Vagina (tissue), 2 donors: Measurements from ENCODE around the gene RIC8B. TPM values are rescaled to one million over a fixed set of nuclear protein-coding genes. Genes with fewer than 3 reads are reported as not detected.

Experiments
- DNase-seq, 2 donors: peaks; one replicate each; pipeline ENCODE4 v3.0.0-alpha.2; 2017; ENCODE audit errors: extremely low spot score in 2 of 2
- H3K27ac ChIP-seq: fragments of 200-600 bp; sonication (generic); one replicate; pipeline ENCODE4 v1.5.1; 2019
- H3K27me3 ChIP-seq: fragments of 200-600 bp; sonication (generic); one replicate; pipeline ENCODE4 v1.5.1; 2019
- H3K36me3 ChIP-seq, 2 donors: fragments of 200-600 bp; sonication (generic); one replicate each; pipeline ENCODE4 v1.5.1; 2017 to 2019
- H3K4me1 ChIP-seq: fragments of 200-600 bp; sonication (generic); one replicate; pipeline ENCODE4 v1.5.1; 2019
- H3K4me3 ChIP-seq, 2 donors: fragments of 200-600 bp; sonication (generic); 1 replicate in 1 of 2; 2 replicates in 1 of 2; pipeline ENCODE4 v1.5.1; 2016 to 2019
- H3K9me3 ChIP-seq: fragments of 200-600 bp; sonication (generic); one replicate; pipeline ENCODE4 v1.5.1; 2019
- CTCF ChIP-seq, 3 experiments: fragments of 450-650 bp in 2 of 3; fragments of 200-600 bp in 1 of 3; sonication (generic) in 1 of 3; IDR thresholded peaks; one replicate each; pipeline ENCODE4 v1.5.1; 2017 to 2019; ENCODE audit warnings: antibody characterized with exemption in 3 of 3, mild to moderate bottlenecking in 2 of 3, moderate library complexity in 2 of 3
- POLR2A ChIP-seq, 2 donors: fragments of 450-650 bp; IDR thresholded peaks; one replicate each; pipeline ENCODE4 v1.6.1; 2017; ENCODE audit warnings: antibody characterized with exemption in 2 of 2, mild to moderate bottlenecking in 2 of 2, moderate library complexity in 2 of 2
- POLR2AphosphoS5 ChIP-seq, 2 donors: sonication (generic); formaldehyde crosslinking; IDR thresholded peaks; one replicate each; pipeline ENCODE4 v1.9.0; 2017; ENCODE audit warnings: antibody characterized with exemption in 2 of 2, mild to moderate bottlenecking in 2 of 2, low read depth in 1 of 2; ENCODE audit not compliant: insufficient read depth in 1 of 2
- intact Hi-C: fragments of 100-400 bp; cut with DNase I; formaldehyde crosslinking; loops from one replicate; pipeline ENCODE4 v1.15.1; 2023
- total RNA-seq: library from RNA; depleted of rRNA; stranded (reverse); fragments of >200 nt; gene quantifications from one replicate; pipeline ENCODE4 v1.2.3, GENCODE V29; 2016

Gene RIC8B
- total RNA-seq, 1 donor from 2014 or later = 11.8 TPM

GRCh38 chr12:106782619-106783018 lies 8.1 kb downstream of the RIC8B start:
- Histone ChIP-seq H3K36me3 (peaks cover 0 to 10% of the 10 kb centered on the region in 2 donors), H3K27me3 (no peaks in the 10 kb centered on the region), H3K4me3 (no peak overlapping the region), H3K4me1 (no peaks in the 10 kb centered on the region), H3K27ac (no peak overlapping the region), H3K9me3 (no peaks in the 10 kb centered on the region)
- DNase-seq = no peak
- TF ChIP-seq POLR2AphosphoS5 (IDR thresholded peaks at IDR 0.05; ENCODE audit: insufficient read depth in 1 of 2, low read depth in 1 of 2) (no peak), POLR2A (IDR thresholded peaks at IDR 0.05) (no peak), CTCF (IDR thresholded peaks at IDR 0.05) (no peak)
- intact Hi-C loops = no loop called here

GRCh38 chr12:106783515-106783914 lies 9.0 kb downstream of the RIC8B start:
- Histone ChIP-seq H3K4me1 (no peaks in the 10 kb centered on the region), H3K27me3 (no peaks in the 10 kb centered on the region), H3K27ac (no peak overlapping the region), H3K36me3 (peaks cover 0 to 10% of the 10 kb centered on the region in 2 donors), H3K9me3 (no peaks in the 10 kb centered on the region), H3K4me3 (no peak overlapping the region)
- intact Hi-C loops = no loop called here
- no peak for TF ChIP-seq CTCF (IDR thresholded peaks at IDR 0.05)
- TF ChIP-seq POLR2AphosphoS5 (IDR thresholded peaks at IDR 0.05; ENCODE audit: insufficient read depth in 1 of 2, low read depth in 1 of 2) = no peak
- no peak for TF ChIP-seq POLR2A (IDR thresholded peaks at IDR 0.05)
- no peak for DNase-seq

- H3K4me1 ChIP-seq = no peaks in the 10 kb centered on the region
- H3K27me3 ChIP-seq = no peaks in the 10 kb centered on the region
- no peak overlapping the region for H3K4me3 ChIP-seq
- no peak overlapping the region for H3K27ac ChIP-seq
- H3K36me3 ChIP-seq = peaks cover 0 to 4% of the 10 kb centered on the region in 2 donors
- intact Hi-C loops = no loop called here
- TF ChIP-seq CTCF (IDR thresholded peaks at IDR 0.05) (no peak), POLR2AphosphoS5 (IDR thresholded peaks at IDR 0.05; ENCODE audit: insufficient read depth in 1 of 2, low read depth in 1 of 2) (no peak), POLR2A (IDR thresholded peaks at IDR 0.05) (no peak)
- no peak for DNase-seq
- H3K9me3 ChIP-seq = no peaks in the 10 kb centered on the region
These were observed 15.5 kb downstream of the RIC8B start for GRCh38 chr12:106790020-106790419.

GRCh38 chr12:106791531-106791930 lies 17.0 kb downstream of the RIC8B start:
- no peaks in the 10 kb centered on the region for H3K36me3 ChIP-seq
- no peak overlapping the region for H3K4me3 ChIP-seq
- H3K4me1 ChIP-seq = no peaks in the 10 kb centered on the region
- no peak overlapping the region for H3K27ac ChIP-seq
- DNase-seq = no peak
- intact Hi-C loops = no loop called here
- no peaks in the 10 kb centered on the region for H3K27me3 ChIP-seq
- no peaks in the 10 kb centered on the region for H3K9me3 ChIP-seq
- TF ChIP-seq CTCF (IDR thresholded peaks at IDR 0.05) (no peak), POLR2A (IDR thresholded peaks at IDR 0.05) (no peak), POLR2AphosphoS5 (IDR thresholded peaks at IDR 0.05; ENCODE audit: insufficient read depth in 1 of 2, low read depth in 1 of 2) (no peak)

- no peak overlapping the region for H3K4me3 ChIP-seq
- intact Hi-C loops = no loop called here
- H3K4me1 ChIP-seq = no peaks in the 10 kb centered on the region
- H3K27me3 ChIP-seq = no peaks in the 10 kb centered on the region
- DNase-seq = no peak
- no peak overlapping the region for H3K27ac ChIP-seq
- no peaks in the 10 kb centered on the region for H3K9me3 ChIP-seq
- TF ChIP-seq CTCF (IDR thresholded peaks at IDR 0.05) (no peak), POLR2A (IDR thresholded peaks at IDR 0.05) (no peak), POLR2AphosphoS5 (IDR thresholded peaks at IDR 0.05; ENCODE audit: insufficient read depth in 1 of 2, low read depth in 1 of 2) (no peak)
- H3K36me3 ChIP-seq = no peaks in the 10 kb centered on the region
These were observed 19.9 kb downstream of the RIC8B start for GRCh38 chr12:106794369-106794768.
